Mesenchymal stem cell (in vitro differentiated cells and primary cell): ENCODE results near the gene RBCK1. TPM values are rescaled to one million over a fixed set of nuclear protein-coding genes. Genes with fewer than 3 reads are reported as not detected.

Experiments
- DNase-seq: peaks from one replicate; pipeline ENCODE4 v3.0.0-alpha.2; 2013
- H2AFZ ChIP-seq: one replicate; pipeline ENCODE4 v1.6.1; 2013; ENCODE audit warnings: low read depth, mild to moderate bottlenecking, control low read depth, inconsistent platforms, low read length, moderate library complexity
- H2AK5ac ChIP-seq: 2 replicates; pipeline ENCODE4 v1.6.1; 2013; ENCODE audit warnings: low read length, moderate library complexity, mild to moderate bottlenecking, inconsistent platforms; ENCODE audit not compliant: severe bottlenecking
- H2BK120ac ChIP-seq: one replicate; pipeline ENCODE4 v1.6.1; 2013; ENCODE audit warnings: low read depth, mild to moderate bottlenecking, inconsistent platforms, low read length, moderate library complexity
- H2BK12ac ChIP-seq, 2 experiments: one replicate each; pipeline ENCODE4 v1.6.1; 2013; ENCODE audit warnings: inconsistent platforms in 2 of 2, low read length in 2 of 2, mild to moderate bottlenecking in 2 of 2, moderate library complexity in 2 of 2, control low read depth in 1 of 2
- H2BK15ac ChIP-seq: one replicate; pipeline ENCODE4 v1.6.1; 2013; ENCODE audit warnings: mild to moderate bottlenecking, low read depth, inconsistent platforms; ENCODE audit not compliant: poor library complexity, severe bottlenecking
- H2BK5ac ChIP-seq: 2 replicates; pipeline ENCODE4 v1.6.1; 2013; ENCODE audit warnings: low read depth, mild to moderate bottlenecking, low read length, control low read depth, inconsistent platforms; ENCODE audit not compliant: poor library complexity, severe bottlenecking
- H3K14ac ChIP-seq, 2 experiments: one replicate each; pipeline ENCODE4 v1.6.1; 2013; ENCODE audit warnings: inconsistent platforms in 2 of 2, low read length in 2 of 2, control low read depth in 1 of 2, mild to moderate bottlenecking in 1 of 2, moderate library complexity in 1 of 2
- H3K18ac ChIP-seq, 2 experiments: one replicate each; pipeline ENCODE4 v1.6.1; 2013; ENCODE audit warnings: inconsistent platforms in 2 of 2, low read length in 2 of 2, control low read depth in 1 of 2, low read depth in 1 of 2, mild to moderate bottlenecking in 1 of 2
- H3K23ac ChIP-seq, 2 experiments: one replicate each; pipeline ENCODE4 v1.6.1; 2013; ENCODE audit warnings: inconsistent platforms in 2 of 2, low read length in 2 of 2, mild to moderate bottlenecking in 2 of 2, moderate library complexity in 2 of 2, control low read depth in 1 of 2
- H3K27ac ChIP-seq: 2 replicates; pipeline ENCODE4 v1.5.1; 2013; ENCODE audit warnings: mild to moderate bottlenecking, moderate library complexity, low read length, control low read depth, inconsistent platforms; ENCODE audit not compliant: poor library complexity, severe bottlenecking
- H3K27me3 ChIP-seq, 2 experiments: 2 replicates each; pipeline versions ENCODE4 v1.6.1 to v1.7.0; 2013; ENCODE audit warnings: low read length in 2 of 2, mild to moderate bottlenecking in 2 of 2, moderate library complexity in 2 of 2, control low read depth in 1 of 2, inconsistent platforms in 1 of 2; ENCODE audit not compliant: control insufficient read depth in 1 of 2, insufficient read depth in 1 of 2
- H3K36me3 ChIP-seq, 2 experiments: 2 replicates each; pipeline versions ENCODE4 v1.6.1 to v1.7.0; 2013; ENCODE audit warnings: low read length in 2 of 2, control low read depth in 1 of 2, inconsistent platforms in 1 of 2, low read depth in 1 of 2, mild to moderate bottlenecking in 1 of 2; ENCODE audit not compliant: insufficient read depth in 2 of 2, control insufficient read depth in 1 of 2
- H3K4ac ChIP-seq, 2 experiments: one replicate each; pipeline ENCODE4 v1.6.1; 2013; ENCODE audit warnings: inconsistent platforms in 2 of 2, low read length in 2 of 2, mild to moderate bottlenecking in 2 of 2, moderate library complexity in 2 of 2, control low read depth in 1 of 2, low read depth in 1 of 2
- H3K4me1 ChIP-seq: 2 replicates; pipeline ENCODE4 v1.6.1; 2013; ENCODE audit warnings: low read depth, low read length, control low read depth; ENCODE audit not compliant: control insufficient read depth, insufficient read depth
- H3K4me2 ChIP-seq: 2 replicates; pipeline ENCODE4 v1.6.1; 2013; ENCODE audit warnings: low read length, mild to moderate bottlenecking, inconsistent platforms; ENCODE audit not compliant: poor library complexity, severe bottlenecking
- H3K4me3 ChIP-seq, 2 experiments: 2 replicates each; pipeline versions ENCODE4 v1.5.1 to v1.7.0; 2013; ENCODE audit warnings: low read length in 2 of 2, mild to moderate bottlenecking in 2 of 2, control low read depth in 1 of 2, low read depth in 1 of 2; ENCODE audit not compliant: insufficient read depth in 1 of 2
- H3K79me1 ChIP-seq: replicated peaks from 2 replicates; pipeline ENCODE4 v1.6.1; 2013; ENCODE audit warnings: mild to moderate bottlenecking, control low read depth, low read length, inconsistent platforms; ENCODE audit not compliant: poor library complexity, severe bottlenecking
- H3K9ac ChIP-seq: 2 replicates; pipeline ENCODE4 v1.7.0; 2013; ENCODE audit warnings: mild to moderate bottlenecking, low read length, moderate library complexity
- H3K9me3 ChIP-seq: 2 replicates; pipeline ENCODE4 v1.7.0; 2013; ENCODE audit warnings: mild to moderate bottlenecking, low read length; ENCODE audit not compliant: control insufficient read depth
- H4K8ac ChIP-seq: one replicate; pipeline ENCODE4 v1.6.1; 2013; ENCODE audit warnings: inconsistent platforms, mild to moderate bottlenecking, low read length, moderate library complexity
- H4K91ac ChIP-seq: one replicate; pipeline ENCODE4 v1.6.1; 2013; ENCODE audit warnings: mild to moderate bottlenecking, low read length, inconsistent platforms
- WGBS: methylation state at CpG from one replicate; pipeline ENCODE4 v1.1.7; 2013; ENCODE audit warnings: mixed read lengths; 5-methylcytosine and 5-hydroxymethylcytosine counted together
- polyA plus RNA-seq, 2 experiments: library from polyadenylated mRNA; stranded (reverse); fragments of 200-250 nt; gene quantifications; one replicate each; pipeline ENCODE4 v1.2.3, GENCODE V29; 2013

The RBCK1 gene
- polyA plus RNA-seq (2013, experiment 1 of 2) = 78.2 TPM
- polyA plus RNA-seq (2013, experiment 2 of 2) = 76.4 TPM

DNA sequence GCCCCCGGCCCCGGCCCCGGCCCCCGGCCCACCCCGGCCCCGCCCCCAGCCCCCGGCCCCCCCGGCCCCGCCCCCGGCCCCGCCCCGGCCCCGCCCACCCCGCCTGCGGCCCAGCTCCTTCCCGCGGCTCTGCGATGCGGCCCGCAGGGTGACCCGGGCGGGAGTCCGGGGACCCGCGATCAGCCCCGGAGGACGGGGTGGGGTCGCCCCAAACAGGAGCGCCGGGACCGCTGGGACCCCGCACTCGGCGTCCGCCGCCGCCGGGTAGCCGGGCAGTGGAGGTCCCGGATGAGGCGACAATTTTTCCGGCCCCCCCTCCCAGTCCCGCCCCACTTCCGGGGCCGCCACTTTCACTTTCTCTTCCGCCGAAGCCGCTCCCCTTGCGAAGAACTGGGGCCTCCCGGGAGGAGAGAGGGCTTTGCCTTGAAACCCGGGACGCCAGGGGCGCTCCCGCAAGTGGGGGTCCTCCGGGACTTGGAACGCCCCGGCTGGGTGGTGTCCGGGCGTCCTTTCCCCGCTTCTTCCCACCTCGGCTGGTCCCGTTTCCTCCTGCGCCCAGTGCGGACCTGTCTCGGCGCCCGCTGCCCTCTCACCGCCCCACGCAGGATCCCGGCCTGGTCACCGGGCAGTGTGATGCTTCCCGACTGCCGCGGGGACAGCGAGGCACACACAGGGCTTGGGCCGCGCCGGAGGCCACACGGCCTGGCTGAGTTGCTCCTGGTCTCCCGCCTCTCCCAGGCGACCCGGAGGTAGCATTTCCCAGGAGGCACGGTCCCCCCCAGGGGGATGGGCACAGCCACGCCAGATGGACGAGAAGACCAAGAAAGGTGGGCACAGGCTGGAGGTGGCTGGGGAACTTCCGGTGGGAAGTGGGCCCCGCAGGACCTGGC, at the start of gene RBCK1:
Gene RBCK1, plus strand, starts transcription at position 347 of the 890 bp plus-strand sequence. Its CDS starts 459 bp downstream, at position 806.
- H3K79me1 ChIP-seq = peaks cover 16% of the 10 kb centered on the region
- peak within 1 kb of the TSS; percentile 86 to 100 for H3K14ac ChIP-seq
- H3K4me1 ChIP-seq = peaks cover 10% of the 10 kb centered on the region
- peaks cover 23 to 31% of the 10 kb centered on the region in 2 experiments for H3K36me3 ChIP-seq
- peak within 1 kb of the TSS; percentile 99 to 100 for H3K4me3 ChIP-seq
- peak within 1 kb of the TSS; percentile 90 for H2BK15ac ChIP-seq
- peak within 1 kb of the TSS; percentile 49 to 89 for H2BK12ac ChIP-seq
- H3K9me3 ChIP-seq = no peaks in the 10 kb centered on the region
- peak within 1 kb of the TSS; percentile 99 for H2BK5ac ChIP-seq
- H2AFZ ChIP-seq = peak within 1 kb of the TSS; percentile 96
- peak; percentile 90 for DNase-seq
- H3K27ac ChIP-seq = peak within 1 kb of the TSS; percentile 87
- peak within 1 kb of the TSS; percentile 99 for H3K9ac ChIP-seq
- WGBS = under 1% methylated on average over 53 of the region's 87 CpGs
- peak within 1 kb of the TSS; percentile 94 for H3K4me2 ChIP-seq
- peak within 1 kb of the TSS; percentile 97 to 98 for H3K4ac ChIP-seq
- H4K91ac ChIP-seq = peak within 1 kb of the TSS; percentile 100
- peak within 1 kb of the TSS; percentile 91 for H4K8ac ChIP-seq
- no peaks in the 10 kb centered on the region for H3K27me3 ChIP-seq
- peak within 1 kb of the TSS; percentile 91 for H2AK5ac ChIP-seq
- H2BK120ac ChIP-seq = peak within 1 kb of the TSS; percentile 79
- H3K23ac ChIP-seq = peak within 1 kb of the TSS in 1 of 2 experiments; percentile 100
- peak within 1 kb of the TSS; percentile 98 to 99 for H3K18ac ChIP-seq

DNA sequence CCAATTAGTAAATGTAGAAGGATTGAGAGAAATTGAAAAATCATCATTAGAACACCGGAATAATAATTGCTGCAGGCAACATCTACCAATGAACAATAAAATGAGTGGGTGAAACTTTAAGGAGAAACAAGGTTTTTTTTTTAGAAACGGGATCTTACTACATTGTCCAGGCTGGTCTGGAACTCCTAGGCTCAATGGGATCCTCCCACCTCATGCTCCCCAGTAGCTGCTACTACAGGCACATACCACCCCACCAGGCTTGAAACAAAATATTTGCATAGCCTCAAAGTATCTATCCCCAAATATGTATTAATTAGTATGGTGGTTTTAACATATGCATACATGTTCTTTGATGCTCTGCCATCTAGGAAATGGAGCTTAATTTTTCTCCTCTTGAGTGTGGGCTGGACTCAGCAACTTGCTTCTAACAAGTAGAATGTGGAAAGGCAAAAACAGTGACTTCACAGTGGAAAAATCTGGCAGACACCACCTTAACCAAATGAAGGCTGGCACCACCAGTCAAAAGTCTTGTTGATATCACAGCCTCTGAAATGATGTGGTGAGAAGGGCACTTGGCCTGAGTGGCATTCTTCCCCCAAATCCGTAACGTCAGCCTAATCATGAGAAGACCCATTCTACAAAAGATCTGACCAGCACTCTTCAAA, 49.1 kb upstream of the RBCK1 start:
- H2BK12ac ChIP-seq = no peak overlapping the region
- H3K9me3 ChIP-seq = no peaks in the 10 kb centered on the region
- H2BK5ac ChIP-seq = no peak overlapping the region
- peaks cover 25% of the 10 kb centered on the region for H3K4me1 ChIP-seq
- H3K27ac ChIP-seq = no peak overlapping the region
- H3K27me3 ChIP-seq = no peaks in the 10 kb centered on the region
- no peak overlapping the region for H3K4me2 ChIP-seq
- H2AFZ ChIP-seq = no peak overlapping the region
- no peak overlapping the region for H2AK5ac ChIP-seq
- DNase-seq = no peak
- H3K18ac ChIP-seq = no peak overlapping the region
- H2BK15ac ChIP-seq = no peak overlapping the region
- WGBS = 89% methylated on average over 3 of the region's 4 CpGs
- H4K8ac ChIP-seq = no peak overlapping the region
- H3K36me3 ChIP-seq = peaks cover 2 to 9% of the 10 kb centered on the region in 2 experiments
- H3K4ac ChIP-seq = no peak overlapping the region
- H4K91ac ChIP-seq = no peak overlapping the region
- no peak overlapping the region for H3K14ac ChIP-seq
- no peak overlapping the region for H3K4me3 ChIP-seq
- H2BK120ac ChIP-seq = no peak overlapping the region
- peak overlapping the region; percentile 44 for H3K9ac ChIP-seq
- H3K23ac ChIP-seq = no peak overlapping the region
- H3K79me1 ChIP-seq = no peaks in the 10 kb centered on the region

GRCh38 chr20:361561-361960, 46.5 kb upstream of the RBCK1 start:
- H3K27me3 ChIP-seq = no peaks in the 10 kb centered on the region
- H2BK120ac ChIP-seq = no peak overlapping the region
- WGBS = 86% methylated on average over 8 of the region's 8 CpGs
- H4K8ac ChIP-seq = no peak overlapping the region
- no peak overlapping the region for H4K91ac ChIP-seq
- no peak overlapping the region for H3K18ac ChIP-seq
- no peak overlapping the region for H3K4ac ChIP-seq
- H3K9me3 ChIP-seq = no peaks in the 10 kb centered on the region
- H3K4me2 ChIP-seq = no peak overlapping the region
- H2AFZ ChIP-seq = no peak overlapping the region
- no peak overlapping the region for H2BK5ac ChIP-seq
- no peak overlapping the region for H2AK5ac ChIP-seq
- H3K14ac ChIP-seq = no peak overlapping the region
- no peak for DNase-seq
- no peak overlapping the region for H2BK12ac ChIP-seq
- no peak overlapping the region for H3K9ac ChIP-seq
- H2BK15ac ChIP-seq = no peak overlapping the region
- H3K4me3 ChIP-seq = no peak overlapping the region
- H3K79me1 ChIP-seq = no peaks in the 10 kb centered on the region
- H3K36me3 ChIP-seq = peaks cover 0 to 7% of the 10 kb centered on the region in 2 experiments
- peaks cover 27% of the 10 kb centered on the region for H3K4me1 ChIP-seq
- H3K27ac ChIP-seq = no peak overlapping the region
- H3K23ac ChIP-seq = no peak overlapping the region
